ENCODE results near the gene NFKB1.

NFKB1 gene

GRCh38 chr4:102494603-102495002 is 6.6 kb upstream of the NFKB1 start:
- DNase-seq (ENCODE audit: low read depth in 2 of 2), result no peak

- DNase-seq (ENCODE audit: low read depth in 2 of 2), result no peak
Measured at GRCh38 chr4:102497986-102498385, 3.2 kb upstream of the NFKB1 start.

- DNase-seq (ENCODE audit: low read depth in 2 of 2), result no peak
Measured at GRCh38 chr4:102500352-102500695, 835 bp upstream of the NFKB1 start.

DNA sequence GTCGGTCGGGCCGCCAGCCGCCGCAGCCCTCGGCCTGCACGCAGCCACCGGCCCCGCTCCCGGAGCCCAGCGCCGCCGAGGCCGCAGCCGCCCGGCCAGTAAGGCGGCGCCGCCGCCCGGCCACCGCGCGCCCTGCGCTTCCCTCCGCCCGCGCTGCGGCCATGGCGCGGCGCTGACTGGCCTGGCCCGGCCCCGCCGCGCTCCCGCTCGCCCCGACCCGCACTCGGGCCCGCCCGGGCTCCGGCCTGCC is 213 bp downstream of the NFKB1 start:
- no peak for DNase-seq (ENCODE audit: low read depth in 2 of 2)

- no peak for DNase-seq (ENCODE audit: low read depth in 2 of 2)
Measured at GRCh38 chr4:102502543-102502818, 1.3 kb downstream of the NFKB1 start.

DNA sequence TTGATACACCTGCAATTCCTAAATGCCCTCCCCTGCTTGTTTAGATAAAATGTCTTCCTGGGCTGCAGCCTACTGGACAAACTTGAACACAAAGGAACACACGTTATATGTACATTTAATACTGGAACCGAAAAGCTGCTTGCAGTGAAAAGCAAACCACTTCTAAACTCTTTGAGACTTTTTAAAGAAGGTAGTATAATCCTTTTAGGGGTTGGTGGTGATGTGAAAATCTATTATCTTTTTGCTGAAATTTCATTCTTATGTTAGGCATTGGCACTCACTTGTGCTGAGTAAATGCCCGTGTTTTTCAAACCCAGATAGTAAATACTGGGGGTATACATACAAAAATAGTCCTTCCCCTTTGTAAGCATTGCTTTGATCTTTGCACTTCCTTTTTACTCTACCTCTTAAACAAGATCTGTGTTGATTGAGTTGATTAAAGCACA is 2.2 kb downstream of the NFKB1 start:
- no peak for DNase-seq (ENCODE audit: low read depth in 2 of 2)

DNA sequence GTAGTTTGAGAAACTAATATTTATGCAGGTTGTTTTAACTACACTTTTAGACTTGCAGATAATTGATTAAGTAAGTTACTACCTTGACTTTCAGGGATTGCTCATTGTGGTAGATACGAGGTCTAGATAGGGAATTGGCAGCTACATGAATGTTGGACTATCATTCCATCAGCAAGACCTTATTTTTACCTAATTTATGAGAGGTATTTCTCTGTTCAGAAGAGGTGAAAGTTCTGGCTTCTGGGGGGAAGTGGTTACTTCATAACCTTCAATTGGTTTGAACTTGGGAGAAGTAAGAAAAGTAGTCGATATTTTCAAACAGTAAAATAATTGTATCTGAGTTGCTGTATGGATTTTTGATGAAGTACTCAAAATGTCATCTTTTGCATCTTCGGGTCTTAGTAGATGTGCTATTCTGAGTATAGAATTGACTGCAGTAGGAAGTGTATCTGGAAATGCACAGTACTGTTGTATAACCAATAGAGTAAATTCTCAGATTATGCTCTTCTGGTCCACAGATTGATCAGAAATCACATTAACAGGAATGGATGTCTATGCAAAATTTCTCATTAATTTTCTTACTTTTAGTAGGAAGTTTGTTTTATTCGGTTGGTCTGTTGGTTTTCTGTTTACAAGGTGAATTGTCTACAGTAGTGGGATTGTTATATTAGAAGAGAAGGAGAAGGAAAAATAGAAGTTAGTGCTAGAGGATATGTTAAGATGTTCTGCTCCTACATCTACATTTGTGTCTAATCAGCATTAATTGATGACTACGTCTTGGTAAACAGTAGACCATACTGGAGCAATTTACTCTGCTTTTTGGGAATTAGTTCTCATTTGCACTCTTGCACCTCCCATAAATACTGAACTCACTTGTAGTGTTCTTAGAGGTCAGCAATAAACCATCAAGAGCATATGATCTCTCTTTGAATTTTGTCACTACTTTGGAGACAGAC is 3.0 kb downstream of the NFKB1 start:
- no peak for DNase-seq (ENCODE audit: low read depth in 2 of 2)

DNA sequence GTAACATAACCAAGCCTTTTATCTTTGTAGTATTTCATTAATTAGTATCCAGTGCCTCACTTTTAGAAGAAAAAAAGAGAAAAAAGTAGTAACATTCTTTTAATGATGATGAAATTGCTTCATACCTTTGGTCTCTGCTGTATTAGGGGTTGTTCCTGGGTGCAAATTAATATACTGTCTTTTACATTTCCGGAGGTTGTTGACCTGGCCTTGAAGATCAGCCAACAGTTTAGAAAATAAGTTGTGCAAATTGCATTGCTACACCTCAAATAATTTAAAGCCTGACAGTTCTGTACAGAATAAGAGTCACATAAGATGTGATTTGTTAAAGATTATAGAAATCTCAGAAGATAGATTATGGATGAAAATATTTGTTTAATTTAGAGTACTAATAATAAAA is 3.8 kb downstream of the NFKB1 start:
- no peak for DNase-seq (ENCODE audit: low read depth in 2 of 2)

DNA sequence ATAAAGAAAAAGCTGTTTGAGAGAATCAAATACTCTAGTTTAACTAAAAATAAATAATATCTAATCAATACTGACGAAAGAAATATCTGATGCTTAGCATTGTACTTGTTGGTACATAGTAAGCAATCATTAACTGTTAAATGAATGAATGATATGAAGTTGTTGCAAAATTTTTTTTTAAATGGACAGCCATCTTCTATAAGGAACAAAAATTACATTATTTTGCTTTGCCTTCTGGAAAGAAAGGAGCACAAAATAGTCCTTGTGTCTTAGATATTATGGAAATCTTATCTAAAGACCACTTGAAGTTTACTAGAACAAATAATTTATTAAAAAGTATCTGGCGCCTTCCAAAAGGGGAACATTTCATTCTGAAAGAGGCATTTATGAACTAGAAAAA is 4.5 kb downstream of the NFKB1 start:
- no peak for DNase-seq (ENCODE audit: low read depth in 2 of 2)

- no peak for DNase-seq (ENCODE audit: low read depth in 2 of 2)
Measured at GRCh38 chr4:102506523-102506922, 5.4 kb downstream of the NFKB1 start.

DNA sequence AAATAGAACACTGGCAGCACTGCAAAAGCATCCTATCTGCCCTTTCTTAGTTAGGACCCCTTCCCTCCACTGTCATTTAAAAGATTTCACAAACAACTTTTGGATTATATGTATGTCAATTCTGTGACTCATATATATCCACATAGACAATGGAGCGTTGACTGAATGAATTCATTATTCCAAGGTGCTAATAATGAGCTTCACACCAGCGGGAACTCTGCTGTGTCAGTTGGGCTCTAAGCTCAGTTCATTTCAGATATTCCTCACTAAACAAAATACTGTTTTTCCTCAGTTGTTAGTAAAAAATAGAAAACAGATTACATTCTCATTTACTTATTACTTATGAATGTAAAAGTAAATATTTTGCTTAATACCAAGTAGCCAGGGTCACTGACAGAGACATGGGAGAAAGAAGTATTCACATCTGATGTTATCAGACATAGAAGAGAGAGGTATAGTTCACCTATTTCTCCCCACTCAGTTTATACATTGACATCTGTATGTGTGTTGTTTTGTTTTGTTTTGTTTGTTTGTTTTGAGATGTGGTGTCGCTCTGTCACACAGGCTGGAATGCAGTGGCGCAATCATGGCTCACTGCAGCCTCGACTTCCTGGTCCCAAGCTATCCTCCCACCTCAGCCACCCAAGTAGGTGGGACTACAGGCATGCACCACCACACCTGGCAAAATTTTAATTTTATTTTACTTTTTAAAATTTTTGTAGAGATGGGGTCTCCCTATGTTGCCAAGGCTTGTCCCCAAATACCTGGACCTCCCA is 10.9 kb downstream of the NFKB1 start:
- no peak for DNase-seq (ENCODE audit: low read depth in 2 of 2)

GRCh38 chr4:102514298-102514964 is 13.3 kb downstream of the NFKB1 start:
- no peak for DNase-seq (ENCODE audit: low read depth in 2 of 2)

- no peak for DNase-seq (ENCODE audit: low read depth in 2 of 2)
Measured at GRCh38 chr4:102517753-102518152, 16.6 kb downstream of the NFKB1 start.

GRCh38 chr4:102518703-102519131 is 17.6 kb downstream of the NFKB1 start:
- no peak for DNase-seq (ENCODE audit: low read depth in 2 of 2)

DNA sequence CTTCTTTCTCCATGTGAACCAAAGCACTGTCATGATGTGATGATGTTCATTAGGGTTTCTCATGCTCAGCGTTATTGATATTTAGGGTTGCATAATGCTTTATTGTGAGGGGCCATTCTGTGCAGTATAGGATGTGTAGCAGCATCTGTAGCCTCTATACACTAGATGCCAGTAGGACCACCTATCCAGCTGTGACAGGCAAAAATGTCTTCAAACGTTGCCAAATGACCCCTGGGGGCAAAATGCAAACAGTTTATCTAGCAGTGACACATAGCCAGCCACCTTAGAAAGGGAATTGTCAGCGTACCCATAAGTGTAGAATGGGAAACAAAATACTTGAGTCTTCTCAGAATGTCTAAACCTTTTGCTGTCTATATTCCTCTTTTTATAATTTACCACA is 18.8 kb downstream of the NFKB1 start:
- no peak for DNase-seq (ENCODE audit: low read depth in 2 of 2)

DNA sequence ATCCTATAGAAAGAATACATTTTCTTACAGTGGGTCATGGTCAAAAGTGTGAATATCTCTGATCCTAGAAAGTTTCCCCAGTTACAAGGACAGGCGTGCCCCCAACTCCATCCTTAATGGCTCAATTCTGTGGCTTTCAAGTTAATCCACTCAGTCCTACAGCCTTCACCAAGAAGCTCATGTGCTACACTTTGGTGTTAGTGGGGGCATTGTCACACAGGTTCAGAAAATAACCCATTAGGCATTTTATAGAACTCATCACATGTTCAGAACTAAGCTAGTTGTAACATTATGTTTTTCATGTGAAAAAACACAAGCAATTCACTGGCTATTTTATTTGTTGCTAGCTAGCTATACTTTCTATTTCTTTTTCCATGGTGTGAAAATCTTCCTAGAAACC is 20.4 kb downstream of the NFKB1 start:
- no peak for DNase-seq (ENCODE audit: low read depth in 2 of 2)

- DNase-seq (ENCODE audit: low read depth in 2 of 2), result no peak
Measured at GRCh38 chr4:102522031-102522440, 20.9 kb downstream of the NFKB1 start.

DNA sequence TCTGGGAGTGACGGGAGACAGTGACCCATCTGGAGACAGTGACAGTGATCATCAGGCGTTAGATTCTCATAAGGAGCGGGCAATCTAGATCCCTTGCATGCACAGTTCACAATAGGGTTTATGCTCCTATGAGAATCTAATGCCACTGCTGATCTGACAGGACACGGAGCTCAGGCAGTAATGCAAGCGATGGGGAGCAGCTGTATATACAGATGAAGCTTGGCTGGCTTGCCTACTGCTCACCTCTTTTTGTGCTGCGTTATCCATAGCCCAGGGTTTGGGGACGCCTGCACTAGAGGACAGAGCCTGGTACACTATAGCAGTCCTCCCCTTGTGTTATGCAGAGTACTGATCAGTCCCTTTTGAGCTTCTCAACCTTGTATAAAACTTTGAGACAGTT is 23.5 kb downstream of the NFKB1 start:
- DNase-seq (ENCODE audit: low read depth in 2 of 2), result no peak

GRCh38 chr4:102525097-102525496 is 23.9 kb downstream of the NFKB1 start:
- DNase-seq (ENCODE audit: low read depth in 2 of 2), result no peak

DNA sequence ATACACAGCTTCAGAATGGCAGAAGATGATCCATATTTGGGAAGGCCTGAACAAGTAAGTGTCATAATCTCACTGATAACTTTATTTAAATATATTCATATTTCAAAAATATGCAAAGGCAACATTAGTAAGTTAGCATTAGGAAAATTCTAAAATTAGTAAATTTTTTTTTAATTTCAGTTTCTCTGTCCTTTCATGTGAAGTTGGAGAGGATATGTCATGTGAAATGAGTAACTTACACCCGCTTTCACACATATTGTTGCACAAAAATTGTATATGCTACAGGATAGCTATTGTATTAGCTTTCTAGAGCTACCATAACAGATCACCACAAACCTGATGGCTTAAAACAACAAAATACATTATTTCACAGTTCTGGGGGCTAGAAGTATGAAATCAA is 24.3 kb downstream of the NFKB1 start:
- DNase-seq (ENCODE audit: low read depth in 2 of 2), result no peak

GRCh38 chr4:102526532-102526931 is 25.4 kb downstream of the NFKB1 start:
- DNase-seq (ENCODE audit: low read depth in 2 of 2), result no peak

DNA sequence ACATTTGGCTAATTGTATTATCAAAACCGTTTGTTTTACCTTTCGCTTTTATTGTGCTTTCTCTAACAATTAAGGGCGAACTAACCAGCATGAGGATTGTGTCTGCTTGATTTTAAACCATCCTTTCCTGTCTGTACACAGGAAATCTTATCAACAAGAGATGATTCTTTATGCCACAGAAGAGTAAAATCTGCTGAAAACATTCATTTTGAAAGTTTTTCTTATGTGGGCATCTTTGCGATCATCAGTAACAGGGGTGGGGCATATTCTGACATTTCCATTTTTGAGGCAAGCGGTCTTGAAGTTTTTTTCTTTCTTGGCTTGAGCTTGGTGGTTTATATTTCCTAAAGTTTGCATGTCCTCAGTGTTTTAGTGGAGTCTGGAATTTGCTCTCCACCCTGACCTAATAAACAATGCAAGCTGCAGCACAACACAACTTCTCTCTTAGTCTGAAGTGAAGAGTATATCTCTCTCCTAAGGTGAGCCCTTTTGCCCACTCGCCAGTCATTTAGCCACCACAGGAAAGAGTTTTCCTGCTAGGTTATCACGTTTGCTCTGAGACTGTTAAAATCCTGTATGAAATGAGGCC is 26.6 kb downstream of the NFKB1 start:
- DNase-seq (ENCODE audit: low read depth in 2 of 2), result no peak

DNA sequence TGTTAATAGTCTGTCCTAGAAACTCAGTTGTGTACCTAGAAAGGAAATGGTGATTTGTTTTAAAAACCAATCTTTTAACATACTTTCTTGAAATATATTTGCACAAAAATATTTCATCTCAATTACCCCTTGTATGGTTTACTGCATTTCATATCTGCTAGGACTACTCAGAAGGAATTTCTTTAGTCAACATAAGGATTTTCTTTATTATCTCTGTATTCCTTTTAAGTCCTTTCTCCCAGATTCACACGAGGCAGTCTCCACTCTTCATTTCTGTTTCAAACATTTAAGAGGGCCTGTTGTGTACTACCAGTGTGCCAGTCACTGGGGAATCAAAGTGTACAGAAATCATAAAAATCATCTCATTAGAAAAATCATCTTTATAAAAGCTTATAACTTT is 28.8 kb downstream of the NFKB1 start:
- DNase-seq (ENCODE audit: low read depth in 2 of 2), result no peak
